Right renal pelvis (tissue), 4 donors: ENCODE measurements around the gene GPC6. TPM values are rescaled to one million over a fixed set of nuclear protein-coding genes. Genes with fewer than 3 reads are reported as not detected.
A peak's percentile ranks its signal among the peaks of the same experiment; 100 is the strongest.

Experiments
- DNase-seq, 4 donors: peaks; one replicate each; pipeline ENCODE4 v3.0.0-alpha.2; 2013; ENCODE audit warnings: low read depth in 4 of 4, low spot score in 3 of 4, missing footprints in 1 of 4
- polyA plus RNA-seq, 4 donors: library from polyadenylated mRNA; unstranded; fragments of 120-200 nt; gene quantifications; one replicate each; pipeline ENCODE4 v1.2.1, GENCODE V29; 2013; ENCODE audit not compliant: insufficient read length in 4 of 4

Gene GPC6
- polyA plus RNA-seq, 4 donors: 64.7 to 74.0 (median 65.9) TPM

DNA sequence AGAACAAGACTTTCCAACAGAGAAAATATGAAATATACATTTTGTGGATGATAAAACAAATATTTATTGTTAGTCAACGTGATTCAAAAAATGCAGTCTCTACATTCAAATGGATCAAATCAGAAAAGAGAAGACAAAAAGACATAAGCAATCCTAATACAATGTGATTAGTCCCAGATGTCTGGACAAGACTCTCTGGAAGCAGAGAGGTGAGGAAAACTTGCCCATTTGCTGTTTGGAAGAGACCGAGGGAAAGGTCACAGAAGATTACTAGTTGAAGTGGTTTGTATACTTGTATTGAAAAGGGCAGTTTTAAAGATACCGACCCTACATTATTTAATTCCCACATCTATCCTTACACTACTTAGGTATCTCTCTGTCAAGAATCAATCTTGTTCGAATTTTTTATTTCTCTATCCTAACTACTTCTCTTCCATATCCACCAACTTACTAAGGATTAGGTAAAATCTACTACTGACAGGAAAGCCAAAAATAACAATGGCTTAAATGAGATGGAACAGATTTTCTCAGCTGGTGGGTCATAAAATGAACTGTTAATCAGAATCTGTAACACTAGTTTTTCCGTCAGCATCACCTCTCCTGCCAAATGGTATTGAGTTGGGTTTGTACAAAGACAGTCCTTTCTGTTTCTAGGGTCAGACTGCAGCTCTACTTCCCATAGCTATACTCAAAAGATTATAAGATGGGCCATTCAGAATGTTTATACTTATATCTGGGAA is 755.7 kb downstream of the GPC6 start:
- DNase-seq: no peak

DNA sequence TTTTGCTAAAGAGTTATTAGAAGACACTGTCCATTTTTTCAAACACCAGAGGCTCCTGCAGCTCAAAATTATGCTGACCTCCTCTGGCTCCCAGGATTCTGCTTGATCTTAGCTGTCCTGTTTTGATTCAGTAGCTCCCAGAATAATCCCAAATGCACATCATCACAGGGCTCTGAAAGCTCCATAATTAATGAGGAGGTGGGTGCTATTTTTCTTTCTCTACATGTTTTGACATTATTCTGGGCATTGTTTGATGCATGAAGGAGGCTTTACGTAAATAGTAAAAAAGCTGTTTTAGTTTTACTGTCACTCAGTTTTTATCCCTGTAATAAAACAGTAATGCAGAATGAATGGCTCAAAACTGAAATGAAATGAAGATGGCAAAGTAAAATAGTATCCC is 757.4 kb downstream of the GPC6 start:
- DNase-seq: no peak

DNA sequence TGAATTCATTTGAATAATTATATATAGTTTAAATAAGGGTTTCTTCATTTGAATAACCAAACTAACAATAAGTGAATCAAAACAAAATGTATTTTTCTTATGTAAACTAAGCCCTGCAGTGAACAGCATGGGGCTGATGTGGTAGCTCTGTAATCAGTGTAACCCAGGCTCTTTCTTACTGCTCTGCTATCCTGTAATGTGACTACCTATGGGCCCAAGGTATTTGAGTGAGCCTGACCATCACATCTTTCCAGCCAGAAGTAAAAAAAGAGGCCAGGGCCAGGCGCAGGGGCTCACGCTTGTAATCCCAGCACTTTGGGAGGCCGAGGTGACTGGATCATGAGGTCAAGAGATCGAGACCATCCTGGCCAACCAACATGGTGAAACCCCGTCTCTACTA is 758.3 kb downstream of the GPC6 start:
- DNase-seq: no peak

DNA sequence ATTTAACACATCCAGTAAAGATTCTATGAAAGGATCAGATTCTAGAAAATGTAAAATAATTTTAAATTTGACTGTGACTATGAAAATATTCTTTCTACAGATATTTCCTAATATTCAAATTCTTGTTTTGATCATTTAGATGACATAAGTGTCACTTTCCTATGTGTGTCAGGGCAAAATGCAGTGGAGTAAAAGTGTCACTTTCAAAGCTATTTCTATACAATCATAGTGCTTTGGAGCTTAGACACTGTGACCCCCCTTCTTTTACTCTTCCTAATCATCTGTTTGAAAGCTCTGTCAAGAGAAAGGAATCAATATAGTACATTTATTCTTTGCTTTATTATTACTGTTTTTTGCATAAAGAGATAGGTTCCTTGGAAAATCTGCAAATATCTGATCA is 760.9 kb downstream of the GPC6 start:
- no peak for DNase-seq

DNA sequence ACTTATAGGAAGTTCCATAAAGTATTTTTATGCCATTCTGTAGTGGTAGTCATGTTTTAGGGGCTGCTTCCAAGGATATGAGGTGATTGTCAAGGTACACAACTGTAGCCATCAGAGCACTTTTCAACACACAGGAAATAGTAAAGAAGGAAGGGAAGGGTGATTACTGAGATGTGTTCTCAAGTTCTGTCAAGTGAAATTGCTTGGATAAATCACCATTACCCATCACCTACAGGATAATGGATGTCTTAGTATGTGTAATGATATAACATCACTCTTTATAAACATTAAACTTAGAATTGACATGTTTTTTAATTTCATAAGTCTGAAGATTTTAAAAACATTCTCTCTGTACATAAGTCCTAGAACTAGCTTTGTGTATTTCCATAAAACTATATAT is 765.0 kb downstream of the GPC6 start:
- DNase-seq: no peak

DNA sequence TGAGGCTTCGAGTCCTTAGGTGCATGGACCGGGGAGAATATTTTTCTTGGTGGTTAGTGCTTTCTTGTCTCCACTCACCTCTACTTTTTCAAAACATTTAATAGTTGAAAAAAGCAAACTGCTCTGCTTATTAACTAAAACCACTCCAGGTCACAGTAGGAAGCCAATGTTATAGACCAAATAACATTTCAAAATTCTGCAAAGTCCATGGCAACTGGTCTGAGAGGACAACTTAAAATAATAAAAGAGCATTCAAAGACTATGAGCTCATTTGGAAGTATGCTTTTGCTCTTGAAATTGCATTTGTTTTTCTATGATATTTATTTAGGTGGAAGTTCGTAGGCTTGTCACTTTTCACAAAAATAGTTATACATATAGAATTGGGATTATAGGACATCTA is 769.9 kb downstream of the GPC6 start:
- DNase-seq: no peak

DNA sequence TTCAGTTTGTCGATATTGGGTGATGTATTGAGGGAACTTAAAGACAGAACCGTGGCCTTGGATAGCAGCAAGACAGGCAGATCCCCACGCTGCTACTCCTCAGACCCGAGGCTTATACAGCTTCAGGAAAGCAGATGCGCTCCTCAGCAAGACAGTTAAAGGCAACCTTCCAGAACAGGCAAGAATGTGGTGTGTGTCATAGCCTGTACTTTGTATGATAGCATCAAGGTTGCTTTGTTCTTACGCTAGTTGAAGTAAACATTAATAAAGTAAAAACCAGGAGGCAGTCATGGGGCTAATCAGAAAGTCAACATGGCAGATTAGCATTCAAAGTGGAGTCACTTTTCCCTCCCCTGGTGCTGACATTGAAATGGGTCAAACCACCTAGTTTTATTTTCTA is 779.7 kb downstream of the GPC6 start:
- DNase-seq: no peak

DNA sequence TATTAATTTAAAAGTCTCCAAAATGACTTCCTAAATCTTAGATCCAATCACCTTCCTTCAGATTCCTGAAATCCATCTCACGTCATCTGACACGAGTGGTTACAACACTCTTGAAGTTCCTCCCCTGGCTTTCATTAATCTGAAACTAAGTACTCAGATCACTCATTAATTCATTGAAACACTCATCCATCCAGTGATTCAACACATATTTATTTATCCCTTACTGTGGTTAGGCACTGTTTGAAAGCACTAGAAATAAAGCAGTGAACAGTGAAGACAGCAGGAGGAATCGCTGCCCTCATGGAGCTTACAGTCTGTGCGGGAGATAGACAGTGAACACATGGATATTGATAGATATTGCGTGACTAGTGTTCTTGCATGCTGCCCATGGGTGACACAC is 780.5 kb downstream of the GPC6 start:
- no peak for DNase-seq

DNA sequence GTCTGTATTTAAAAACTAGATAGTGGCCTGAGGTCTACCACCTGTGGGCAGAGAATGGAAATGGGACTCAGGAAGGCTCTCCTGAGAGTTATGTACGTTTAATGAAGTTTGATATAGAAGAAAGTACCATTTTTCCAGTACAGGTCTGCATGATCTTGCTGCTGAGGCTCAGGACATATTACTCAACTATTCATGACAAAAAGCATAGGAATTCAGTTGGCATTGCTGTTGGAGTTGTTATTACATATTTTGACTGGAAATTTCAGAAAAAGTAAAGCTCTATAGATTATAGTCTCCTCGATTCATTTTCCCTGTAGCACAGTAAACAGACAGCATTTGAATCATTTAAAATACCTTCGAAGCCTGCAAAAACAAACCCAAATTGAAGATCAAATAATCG is 783.1 kb downstream of the GPC6 start:
- no peak for DNase-seq

DNA sequence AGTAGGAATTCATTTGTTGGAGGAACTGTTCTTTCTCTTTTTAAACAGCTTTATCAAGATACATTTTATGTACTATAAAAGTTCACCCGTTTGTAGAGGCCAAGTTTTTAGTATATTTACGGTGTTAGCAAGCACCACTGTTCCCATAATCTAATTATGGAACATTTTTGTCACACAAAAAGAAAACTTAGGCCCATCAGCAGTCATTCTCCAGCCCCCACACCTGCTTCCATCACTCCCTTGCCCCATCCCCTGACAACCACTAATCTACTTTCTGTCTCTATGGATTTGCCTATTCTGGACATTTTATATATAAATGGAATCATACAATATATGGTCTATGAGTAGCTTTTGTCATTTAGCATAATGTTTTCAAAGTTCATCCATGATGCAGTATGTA is 787.9 kb downstream of the GPC6 start:
- DNase-seq: no peak

DNA sequence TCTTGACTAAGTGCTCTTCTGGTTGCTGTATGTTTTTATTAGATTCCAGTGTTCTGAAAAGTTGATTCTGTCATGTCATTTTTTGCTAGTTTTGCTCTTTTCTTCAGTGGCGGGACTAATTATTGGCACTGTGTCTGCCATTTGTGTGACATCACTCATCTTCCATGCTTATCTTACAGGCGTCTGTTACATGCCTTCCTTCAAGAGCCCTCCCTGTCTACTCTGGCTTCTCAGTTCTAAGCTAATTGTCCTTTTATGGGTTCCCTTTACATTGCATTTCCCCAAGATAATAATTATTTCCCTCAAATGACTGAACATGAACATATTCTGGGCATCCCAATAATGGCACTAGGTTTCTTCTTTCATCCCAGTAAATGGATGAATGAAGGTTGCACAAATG is 793.8 kb downstream of the GPC6 start:
- DNase-seq: no peak

DNA sequence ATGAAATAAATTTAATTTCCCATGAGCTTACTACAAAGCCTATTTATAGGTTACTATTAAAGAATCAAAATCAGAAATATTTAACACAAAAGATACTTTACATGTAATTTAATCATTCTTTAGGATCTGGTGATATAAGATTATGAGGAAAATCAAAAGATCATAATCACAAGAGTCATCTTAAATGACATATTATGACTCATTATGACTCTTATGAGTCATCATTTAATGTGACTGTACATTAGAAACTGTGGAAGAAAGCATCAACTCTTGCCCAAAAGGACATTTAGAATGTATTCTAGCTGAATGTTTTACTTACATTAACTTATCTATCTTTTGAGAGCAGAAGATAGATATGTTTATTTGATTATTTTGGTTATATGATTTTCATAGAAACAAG is 794.2 kb downstream of the GPC6 start:
- no peak for DNase-seq

DNA sequence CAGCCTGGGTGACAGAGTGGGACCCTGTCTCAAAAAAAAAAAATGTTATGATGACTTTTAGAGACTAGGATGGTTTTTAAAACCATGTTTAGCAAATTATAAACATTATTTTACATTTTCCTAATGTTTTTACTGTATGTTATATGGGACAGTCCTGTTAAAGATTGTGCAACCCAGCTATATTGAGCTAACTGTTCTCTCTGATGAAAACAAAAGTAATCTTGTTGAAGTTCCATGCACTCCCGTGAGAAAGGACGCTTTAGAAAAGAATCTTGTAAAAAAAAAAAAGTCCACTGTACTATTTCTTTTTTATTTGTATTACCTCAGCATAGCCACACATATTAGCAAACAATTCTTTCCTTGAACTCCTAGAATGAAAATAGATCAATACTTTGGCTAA is 801.6 kb downstream of the GPC6 start:
- no peak for DNase-seq

DNA sequence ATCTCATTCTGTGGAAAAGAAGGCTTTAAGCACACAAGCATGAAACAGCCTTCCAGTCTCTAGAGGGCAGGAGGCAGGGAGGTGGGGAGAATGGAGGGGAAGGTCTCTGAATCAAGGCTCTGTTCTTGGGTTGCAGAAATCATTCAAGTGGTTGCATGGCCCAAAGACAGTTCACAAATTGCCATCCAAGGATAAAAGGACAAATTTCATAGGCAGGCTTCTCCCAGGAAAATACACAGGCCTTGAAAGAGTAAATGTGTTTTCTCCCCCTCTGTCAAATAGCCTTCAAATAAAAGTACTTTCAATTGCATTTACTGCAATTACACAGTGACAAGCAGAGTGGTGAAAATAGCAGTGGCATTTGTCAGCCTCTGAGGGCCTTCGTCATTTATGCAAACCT is 802.0 kb downstream of the GPC6 start:
- no peak for DNase-seq

DNA sequence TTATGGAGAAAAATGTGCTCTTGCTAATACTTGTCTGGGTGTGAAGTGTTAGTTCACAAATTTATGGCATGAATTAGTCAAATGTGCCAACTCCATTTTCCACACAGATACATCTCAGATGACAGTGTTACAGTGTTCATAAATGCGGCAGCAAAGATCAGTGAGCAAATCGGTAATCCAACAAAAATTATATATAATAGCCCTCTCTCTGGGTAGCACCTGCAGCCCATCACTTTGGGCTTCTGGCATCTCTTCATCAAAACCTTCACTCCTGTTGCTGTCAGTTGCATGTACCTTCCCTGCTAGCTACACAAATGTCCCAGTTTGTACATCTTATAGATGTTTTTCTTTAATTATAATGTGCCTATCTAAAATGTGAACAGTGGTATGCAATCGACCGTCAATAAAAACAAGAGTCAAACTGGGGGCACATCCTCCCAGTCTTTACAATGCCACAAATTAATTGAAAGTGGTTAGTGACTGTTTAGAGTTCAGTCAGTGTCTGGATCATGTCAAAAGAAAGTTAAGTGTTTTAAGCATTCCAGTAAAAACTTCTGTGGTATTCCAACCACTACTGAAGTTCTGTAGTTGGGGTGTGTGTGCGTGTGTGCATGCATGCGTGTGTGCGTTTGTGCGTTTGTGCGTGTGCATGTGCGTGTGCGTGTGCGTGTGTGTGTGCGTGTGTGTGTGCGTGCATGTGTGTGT is 804.0 kb downstream of the GPC6 start:
- no peak for DNase-seq

DNA sequence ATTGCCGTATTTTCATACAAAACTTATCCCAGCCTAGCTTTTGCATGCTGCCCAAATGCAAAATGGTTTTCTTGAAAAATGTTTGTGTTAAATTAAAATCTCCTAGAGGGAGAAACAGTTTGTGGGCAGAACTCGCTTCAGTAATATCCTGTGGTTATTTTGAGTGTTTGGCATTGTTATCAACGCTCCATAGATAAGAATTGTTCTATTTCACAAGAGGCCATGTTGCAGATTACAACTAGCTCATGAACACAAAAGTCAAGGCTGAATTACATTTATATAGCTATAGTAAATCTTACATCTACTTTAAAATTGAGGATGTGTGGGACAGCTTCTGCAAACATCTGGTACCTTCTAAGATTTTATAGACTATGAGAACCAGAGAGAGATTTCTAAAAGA is 805.0 kb downstream of the GPC6 start:
- DNase-seq: no peak

DNA sequence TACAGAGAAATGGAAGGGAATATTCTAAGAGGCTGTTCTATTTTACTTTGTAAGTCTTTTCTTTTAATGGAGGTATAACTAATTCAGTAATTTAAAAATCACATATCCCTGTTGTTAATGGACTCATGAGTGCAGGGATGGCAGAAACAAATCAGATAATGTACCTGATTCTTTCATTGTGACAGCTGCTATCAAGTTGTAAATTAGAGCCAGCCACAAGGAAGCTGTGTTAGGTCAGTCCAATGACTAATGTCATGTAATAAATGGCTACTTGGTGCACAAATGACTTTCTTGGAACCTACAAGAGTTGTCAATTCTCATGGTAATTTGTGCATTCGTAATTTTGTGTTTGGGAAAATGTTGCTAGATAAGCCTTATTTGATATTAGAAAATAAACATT is 806.5 kb downstream of the GPC6 start:
- DNase-seq: no peak

DNA sequence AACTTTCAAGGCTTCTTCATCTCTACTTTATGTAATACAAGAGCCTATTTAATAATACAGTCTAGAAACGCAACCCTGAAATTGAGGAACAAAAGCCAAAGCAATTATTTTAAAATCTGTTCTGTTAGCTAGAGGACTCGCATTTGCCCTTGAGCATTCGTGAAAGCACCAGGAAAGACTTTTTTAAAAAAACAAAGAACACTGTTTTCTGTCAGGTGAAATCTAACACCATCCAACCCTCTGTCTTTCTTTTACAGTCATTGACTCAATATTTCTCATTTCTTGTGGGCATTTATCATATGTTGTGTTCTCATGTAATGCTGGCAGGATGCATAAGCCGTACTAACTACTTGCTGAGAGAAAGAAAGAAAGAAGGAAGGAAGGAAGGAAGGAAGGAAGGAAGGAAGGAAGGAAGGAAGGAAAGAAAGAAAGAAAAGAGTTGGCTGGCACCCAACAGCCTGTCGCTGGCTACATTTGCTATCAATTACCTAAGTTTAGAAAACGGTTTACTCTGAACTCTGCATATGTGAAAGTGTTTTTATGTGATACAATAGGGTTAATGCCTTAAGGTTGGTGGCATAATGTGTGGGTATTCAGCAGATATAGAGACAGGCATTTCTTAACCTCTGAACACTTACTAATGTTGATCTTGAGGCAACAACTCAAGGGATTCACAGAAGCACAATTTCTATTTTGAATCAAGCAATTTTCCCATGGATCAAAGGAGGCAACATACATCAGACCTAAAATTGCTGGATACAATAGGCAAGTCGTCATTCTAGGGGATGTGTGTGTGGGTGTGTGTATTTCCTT is 807.4 kb downstream of the GPC6 start:
- DNase-seq: no peak

DNA sequence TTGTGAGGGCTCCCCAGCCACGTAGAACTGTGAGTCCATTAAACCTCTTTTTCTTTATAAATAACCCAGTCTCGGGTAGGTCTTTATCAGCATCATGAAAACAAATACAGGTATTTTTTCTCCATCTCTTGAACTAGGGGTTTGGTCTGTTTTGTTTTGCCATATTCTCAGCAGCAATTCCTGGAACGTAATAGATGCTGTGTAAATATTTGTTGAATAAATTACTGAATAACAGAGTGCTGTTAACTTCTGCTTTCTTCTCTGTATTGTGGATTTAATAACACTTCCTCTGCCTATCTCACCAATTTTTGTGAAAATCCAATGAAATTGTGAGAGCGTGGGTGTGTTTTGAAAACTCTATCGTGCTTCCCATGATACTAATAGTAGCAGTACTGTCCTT is 823.4 kb downstream of the GPC6 start:
- no peak for DNase-seq

DNA sequence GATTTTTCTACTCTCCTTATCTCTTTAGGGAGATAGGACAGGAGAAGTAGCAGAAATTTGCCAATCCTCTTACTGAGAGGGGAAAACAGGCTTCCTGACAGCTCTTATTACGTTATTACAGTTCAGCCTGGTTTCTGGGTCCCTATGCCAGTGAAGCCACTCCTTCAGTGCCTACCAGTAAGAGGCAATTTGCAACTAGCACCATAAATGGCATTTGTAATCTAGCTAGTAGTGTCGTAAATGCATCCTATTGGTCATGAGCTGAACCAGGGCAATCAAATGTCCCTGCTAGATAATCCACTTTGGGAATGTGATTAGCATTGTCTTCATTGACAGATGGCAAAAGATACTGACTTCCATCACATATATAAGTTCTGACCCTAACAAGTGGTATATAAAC is 824.1 kb downstream of the GPC6 start:
- no peak for DNase-seq

DNA sequence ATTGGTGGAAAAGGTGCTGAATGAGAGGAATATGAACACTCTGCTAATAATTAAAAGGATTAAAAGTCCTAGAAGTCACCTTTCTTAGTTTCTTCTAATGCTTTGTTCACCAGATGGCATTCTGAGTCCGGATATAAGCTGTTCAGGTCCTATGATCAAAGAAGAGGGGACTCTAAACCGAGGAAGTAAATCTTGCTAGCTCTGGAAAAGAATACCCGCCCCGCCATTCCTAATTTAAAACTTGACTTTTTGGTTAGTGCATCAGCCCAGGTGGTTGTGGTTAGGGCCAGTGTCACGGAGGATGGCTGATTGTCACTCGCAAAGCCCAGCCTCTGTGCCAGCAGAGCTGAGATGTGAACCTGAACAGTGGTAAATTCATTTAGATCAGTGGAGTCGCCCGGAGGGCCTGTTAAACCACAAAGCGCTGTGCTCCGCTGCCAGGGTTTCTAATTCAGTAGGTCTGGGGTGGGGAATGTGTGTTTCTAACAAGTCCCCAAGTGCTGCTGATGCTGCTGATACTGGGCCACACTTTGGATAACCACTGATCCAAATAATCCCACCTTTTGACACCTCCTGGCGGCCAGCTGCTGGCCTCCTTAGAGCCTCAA is 827.5 kb downstream of the GPC6 start:
- peak in 2 of 4 donors; percentile 36 for DNase-seq
